ENCODE data around the gene PDLIM5. TPM values are rescaled to one million over a fixed set of nuclear protein-coding genes. Genes with fewer than 3 reads are reported as not detected.

PDLIM5 gene
- total and polyA plus RNA-seq, 7 experiments from 2014 or later, result 14.4 to 61.7 (median 35.7) TPM

Other genes starting within 250 kb of the PDLIM5 start
- 10 to 100 TPM; 15.9 to 34.2 (median 30.4) TPM for gene SMARCAD1, start 244.1 kb upstream of the PDLIM5 start, total RNA-seq
- gene SMARCAD1, start 244.1 kb upstream of the PDLIM5 start, polyA plus RNA-seq, result 10 to 100 TPM; 12.6 to 13.0 TPM
- 1 to 10 TPM in 1 of 5 experiments, under 1 TPM in 1, not detected in 3; 0.72 to 2.3 TPM for gene HPGDS, start 109.1 kb upstream of the PDLIM5 start, total RNA-seq
- gene HPGDS, start 109.1 kb upstream of the PDLIM5 start, polyA plus RNA-seq, result not detected